Naive B cell (primary cell): ENCODE measurements around the gene RYR2. TPM values are rescaled to one million over a fixed set of nuclear protein-coding genes. Genes with fewer than 3 reads are reported as not detected.

Source experiments
- ATAC-seq, 2 donors: fragments of 150-1000 bp; cut with Tn5 transposase; 2 replicates each; pipeline ENCODE4 v1.10.0; 2021; ENCODE audit warnings: low read depth in 2 of 2, mild to moderate bottlenecking in 2 of 2, moderate library complexity in 2 of 2
- DNase-seq: peaks from one replicate; pipeline ENCODE4 v3.0.0; 2022
- H3K27ac Mint-ChIP-seq, 6 donors: one replicate each; pipeline ENCODE4 v1.8.0; 2020 to 2022; ENCODE audit warnings: mild to moderate bottlenecking in 6 of 6, mixed read lengths in 6 of 6, moderate library complexity in 5 of 6, inconsistent platforms in 2 of 6
- H3K27me3 Mint-ChIP-seq, 3 donors: one replicate each; pipeline ENCODE4 v1.8.0; 2021 to 2022; ENCODE audit warnings: mixed read lengths in 3 of 3, mild to moderate bottlenecking in 1 of 3
- H3K36me3 Mint-ChIP-seq, 2 donors: one replicate each; pipeline ENCODE4 v1.8.0; 2020 to 2022; ENCODE audit warnings: mixed read lengths in 2 of 2, inconsistent platforms in 1 of 2, mild to moderate bottlenecking in 1 of 2
- H3K4me1 Mint-ChIP-seq, 3 donors: one replicate each; pipeline ENCODE4 v1.8.0; 2020 to 2022; ENCODE audit warnings: mixed read lengths in 3 of 3, inconsistent platforms in 1 of 3, mild to moderate bottlenecking in 1 of 3, moderate library complexity in 1 of 3
- H3K4me3 Mint-ChIP-seq, 8 donors: one replicate each; pipeline ENCODE4 v1.8.0; 2020 to 2022; ENCODE audit warnings: mild to moderate bottlenecking in 8 of 8, mixed read lengths in 8 of 8, moderate library complexity in 8 of 8, inconsistent platforms in 2 of 8
- H3K9me3 Mint-ChIP-seq, 7 donors: one replicate each; pipeline ENCODE4 v1.8.0; 2020 to 2022; ENCODE audit warnings: mixed read lengths in 7 of 7, mild to moderate bottlenecking in 5 of 7, inconsistent platforms in 2 of 7, moderate library complexity in 1 of 7
- polyA plus RNA-seq, 6 donors: library from polyadenylated mRNA; unstranded; fragments of 300-500 nt; fragmentation: Illumina TruSeq; gene quantifications; one replicate each; pipeline ENCODE4 v1.2.3, GENCODE V29; 2021; ENCODE audit warnings: low read depth in 6 of 6

RYR2 gene
- polyA plus RNA-seq, 6 donors from 2014 or later, result 0.09 TPM; not detected in 5

GRCh38 chr1:237664348-237664747 lies 622.4 kb downstream of the RYR2 start:
- peak; percentile 3 for DNase-seq
- Mint-ChIP-seq H3K9me3 (peaks cover 0 to 7% (median 3%) of the 10 kb centered on the region in 7 donors), H3K4me3 (no peak overlapping the region), H3K27me3 (no peaks in the 10 kb centered on the region), H3K4me1 (peaks cover 0 to 5% (median 0%) of the 10 kb centered on the region in 3 donors), H3K27ac (peak overlapping the region in 1 of 6 donors; percentile 2), H3K36me3 (no peaks in the 10 kb centered on the region)
- ATAC-seq, result peak in 1 of 2 donors; percentile 38

GRCh38 chr1:237670302-237670701 lies 628.3 kb downstream of the RYR2 start:
- H3K27ac Mint-ChIP-seq, result no peak overlapping the region
- no peak overlapping the region for H3K4me3 Mint-ChIP-seq
- no peaks in the 10 kb centered on the region for H3K36me3 Mint-ChIP-seq
- no peak for ATAC-seq
- H3K27me3 Mint-ChIP-seq, result no peaks in the 10 kb centered on the region
- no peak for DNase-seq
- H3K9me3 Mint-ChIP-seq, result peaks cover 0 to 6% (median 2%) of the 10 kb centered on the region in 7 donors
- no peaks in the 10 kb centered on the region for H3K4me1 Mint-ChIP-seq

GRCh38 chr1:237671262-237671661 lies 629.3 kb downstream of the RYR2 start:
- H3K36me3 Mint-ChIP-seq, result no peaks in the 10 kb centered on the region
- ATAC-seq (no peak), DNase-seq (no peak)
- peaks cover 0 to 6% (median 2%) of the 10 kb centered on the region in 7 donors for H3K9me3 Mint-ChIP-seq
- H3K27me3 Mint-ChIP-seq, result no peaks in the 10 kb centered on the region
- H3K4me1 Mint-ChIP-seq, result no peaks in the 10 kb centered on the region
- H3K4me3 Mint-ChIP-seq, result no peak overlapping the region
- H3K27ac Mint-ChIP-seq, result no peak overlapping the region

GRCh38 chr1:237671935-237672334 lies 630.0 kb downstream of the RYR2 start:
- Mint-ChIP-seq H3K9me3 (peaks cover 0 to 6% (median 2%) of the 10 kb centered on the region in 7 donors), H3K27ac (no peak overlapping the region), H3K36me3 (no peaks in the 10 kb centered on the region), H3K4me3 (no peak overlapping the region), H3K27me3 (no peaks in the 10 kb centered on the region), H3K4me1 (no peaks in the 10 kb centered on the region)
- DNase-seq, result no peak
- ATAC-seq, result no peak

GRCh38 chr1:237672748-237673147 lies 630.8 kb downstream of the RYR2 start:
- H3K36me3 Mint-ChIP-seq, result no peaks in the 10 kb centered on the region
- no peaks in the 10 kb centered on the region for H3K27me3 Mint-ChIP-seq
- ATAC-seq, result no peak
- no peak overlapping the region for H3K4me3 Mint-ChIP-seq
- H3K4me1 Mint-ChIP-seq, result no peaks in the 10 kb centered on the region
- H3K27ac Mint-ChIP-seq, result no peak overlapping the region
- peaks cover 0 to 6% (median 2%) of the 10 kb centered on the region in 7 donors for H3K9me3 Mint-ChIP-seq
- DNase-seq, result no peak

GRCh38 chr1:237673631-237674030 lies 631.6 kb downstream of the RYR2 start:
- H3K9me3 Mint-ChIP-seq, result peaks cover 0 to 6% (median 0%) of the 10 kb centered on the region in 7 donors
- no peaks in the 10 kb centered on the region for H3K4me1 Mint-ChIP-seq
- H3K27me3 Mint-ChIP-seq, result no peaks in the 10 kb centered on the region
- no peaks in the 10 kb centered on the region for H3K36me3 Mint-ChIP-seq
- ATAC-seq (no peak), DNase-seq (no peak)
- no peak overlapping the region for H3K4me3 Mint-ChIP-seq
- H3K27ac Mint-ChIP-seq, result no peak overlapping the region

- Mint-ChIP-seq H3K4me1 (no peaks in the 10 kb centered on the region), H3K36me3 (no peaks in the 10 kb centered on the region), H3K27ac (no peak overlapping the region), H3K4me3 (no peak overlapping the region), H3K27me3 (peaks cover 0 to 4% (median 0%) of the 10 kb centered on the region in 3 donors), H3K9me3 (peaks cover 0 to 2% (median 0%) of the 10 kb centered on the region in 7 donors)
- DNase-seq, result no peak
- no peak for ATAC-seq
These were observed 636.0 kb downstream of the RYR2 start for GRCh38 chr1:237677979-237678378.

- Mint-ChIP-seq H3K27me3 (peaks cover 0 to 4% (median 0%) of the 10 kb centered on the region in 3 donors), H3K36me3 (no peaks in the 10 kb centered on the region), H3K27ac (no peak overlapping the region), H3K4me1 (no peaks in the 10 kb centered on the region), H3K9me3 (peaks cover 0 to 2% (median 0%) of the 10 kb centered on the region in 7 donors), H3K4me3 (no peak overlapping the region)
- DNase-seq (no peak), ATAC-seq (no peak)
These were observed 637.7 kb downstream of the RYR2 start for GRCh38 chr1:237679687-237680086.

- no peak for ATAC-seq
- Mint-ChIP-seq H3K27ac (no peak overlapping the region), H3K4me1 (no peaks in the 10 kb centered on the region), H3K36me3 (no peaks in the 10 kb centered on the region), H3K9me3 (peaks cover 0 to 2% (median 0%) of the 10 kb centered on the region in 7 donors), H3K4me3 (no peak overlapping the region), H3K27me3 (peaks cover 0 to 4% (median 0%) of the 10 kb centered on the region in 3 donors)
- DNase-seq, result no peak
These were observed 639.2 kb downstream of the RYR2 start for GRCh38 chr1:237681210-237681609.

GRCh38 chr1:237684236-237684635 lies 642.3 kb downstream of the RYR2 start:
- ATAC-seq, result no peak
- no peak overlapping the region for H3K4me3 Mint-ChIP-seq
- no peaks in the 10 kb centered on the region for H3K36me3 Mint-ChIP-seq
- H3K27ac Mint-ChIP-seq, result no peak overlapping the region
- peaks cover 0 to 2% (median 0%) of the 10 kb centered on the region in 7 donors for H3K9me3 Mint-ChIP-seq
- H3K27me3 Mint-ChIP-seq, result peaks cover 0 to 4% (median 0%) of the 10 kb centered on the region in 3 donors
- DNase-seq, result no peak
- no peaks in the 10 kb centered on the region for H3K4me1 Mint-ChIP-seq

- Mint-ChIP-seq H3K9me3 (no peaks in the 10 kb centered on the region), H3K27ac (no peak overlapping the region), H3K36me3 (no peaks in the 10 kb centered on the region), H3K4me3 (no peak overlapping the region), H3K4me1 (no peaks in the 10 kb centered on the region), H3K27me3 (no peaks in the 10 kb centered on the region)
- DNase-seq (no peak), ATAC-seq (no peak)
These were observed 643.6 kb downstream of the RYR2 start for GRCh38 chr1:237685551-237685950.

GRCh38 chr1:237687804-237688203 lies 645.8 kb downstream of the RYR2 start:
- Mint-ChIP-seq H3K36me3 (no peaks in the 10 kb centered on the region), H3K27ac (no peak overlapping the region), H3K4me1 (no peaks in the 10 kb centered on the region), H3K9me3 (no peaks in the 10 kb centered on the region), H3K4me3 (no peak overlapping the region), H3K27me3 (no peaks in the 10 kb centered on the region)
- ATAC-seq (no peak), DNase-seq (no peak)

GRCh38 chr1:237690656-237691055 lies 648.7 kb downstream of the RYR2 start:
- Mint-ChIP-seq H3K9me3 (no peaks in the 10 kb centered on the region), H3K27ac (no peak overlapping the region), H3K36me3 (no peaks in the 10 kb centered on the region), H3K4me3 (no peak overlapping the region), H3K27me3 (no peaks in the 10 kb centered on the region), H3K4me1 (no peaks in the 10 kb centered on the region)
- DNase-seq (no peak), ATAC-seq (no peak)

GRCh38 chr1:237692255-237692654 lies 650.3 kb downstream of the RYR2 start:
- peaks cover 0 to 2% (median 0%) of the 10 kb centered on the region in 7 donors for H3K9me3 Mint-ChIP-seq
- no peaks in the 10 kb centered on the region for H3K27me3 Mint-ChIP-seq
- H3K4me1 Mint-ChIP-seq, result no peaks in the 10 kb centered on the region
- no peaks in the 10 kb centered on the region for H3K36me3 Mint-ChIP-seq
- no peak overlapping the region for H3K27ac Mint-ChIP-seq
- no peak overlapping the region for H3K4me3 Mint-ChIP-seq
- ATAC-seq, result no peak
- DNase-seq, result no peak

GRCh38 chr1:237695878-237696277 lies 653.9 kb downstream of the RYR2 start:
- H3K27me3 Mint-ChIP-seq, result no peaks in the 10 kb centered on the region
- H3K4me1 Mint-ChIP-seq, result no peaks in the 10 kb centered on the region
- ATAC-seq, result no peak
- no peak for DNase-seq
- H3K36me3 Mint-ChIP-seq, result no peaks in the 10 kb centered on the region
- H3K4me3 Mint-ChIP-seq, result no peak overlapping the region
- H3K27ac Mint-ChIP-seq, result no peak overlapping the region
- peaks cover 0 to 2% (median 0%) of the 10 kb centered on the region in 7 donors for H3K9me3 Mint-ChIP-seq
